ENCODE measurements around the gene CFAP43. TPM values are rescaled to one million over a fixed set of nuclear protein-coding genes. Genes with fewer than 3 reads are reported as not detected.

Gene CFAP43
- total and polyA plus RNA-seq, 4 donors = 0.10 to 0.33 (median 0.15) TPM

DNA sequence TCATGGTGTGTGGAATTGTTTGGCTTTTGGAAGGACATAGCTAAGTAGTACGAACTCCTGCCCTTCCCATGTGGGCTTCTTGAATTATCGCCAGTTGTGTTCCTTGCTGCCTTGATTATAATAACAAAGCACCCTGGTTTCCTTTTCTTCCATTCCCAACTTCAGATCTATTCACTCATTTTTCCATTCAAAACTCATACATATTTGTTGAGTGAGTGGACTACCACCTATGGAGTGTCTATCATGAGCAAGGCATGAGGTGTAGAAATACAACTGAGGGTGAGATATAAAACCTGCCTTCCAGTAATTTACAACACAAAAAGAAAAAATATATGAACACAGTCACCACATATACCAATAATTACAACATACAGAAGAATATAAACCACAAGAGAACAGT is 141.6 kb downstream of the CFAP43 start:
- no peak overlapping the region for H3K27ac ChIP-seq (ENCODE audit: low read depth in 1 of 2, low read length in 2 of 2)
- H3K9ac ChIP-seq (ENCODE audit: low read depth in 1 of 2, low read length in 2 of 2) = no peak overlapping the region
- no peaks in the 10 kb centered on the region for H3K36me3 ChIP-seq (ENCODE audit: control insufficient read depth in 4 of 4, insufficient read depth in 3 of 4, low read depth in 1 of 4, low read length in 3 of 4)
- no peaks in the 10 kb centered on the region for H3K27me3 ChIP-seq (ENCODE audit: control insufficient read depth in 4 of 4, insufficient read depth in 4 of 4, low read length in 3 of 4)
- TF ChIP-seq RXRA (IDR thresholded peaks at IDR 0.05) (no peak), GABPA (IDR thresholded peaks at IDR 0.05 in 1 of 2, conservative IDR thresholded peaks at IDR 0.05 in 1 of 2) (no peak), TAF1 (conservative IDR thresholded peaks at IDR 0.05) (no peak), HNF4G (IDR thresholded peaks at IDR 0.05) (no peak), HNF4A (conservative IDR thresholded peaks at IDR 0.05) (no peak), JUND (IDR thresholded peaks at IDR 0.05) (no peak), CTCF (IDR thresholded peaks at IDR 0.05; ENCODE audit: low read depth, low read length, missing input control) (no peak), EGR1 (IDR thresholded peaks at IDR 0.05; ENCODE audit: low read depth in 2 of 2) (no peak), NR2F2 (IDR thresholded peaks at IDR 0.05) (no peak), MAX (IDR thresholded peaks at IDR 0.05) (no peak), SP1 (IDR thresholded peaks at IDR 0.05) (no peak), YY1 (IDR thresholded peaks at IDR 0.05) (no peak), FOXA2 (IDR thresholded peaks at IDR 0.05) (no peak), FOXA1 (IDR thresholded peaks at IDR 0.05) (no peak)
- TF ChIP-seq, protein P1, sequence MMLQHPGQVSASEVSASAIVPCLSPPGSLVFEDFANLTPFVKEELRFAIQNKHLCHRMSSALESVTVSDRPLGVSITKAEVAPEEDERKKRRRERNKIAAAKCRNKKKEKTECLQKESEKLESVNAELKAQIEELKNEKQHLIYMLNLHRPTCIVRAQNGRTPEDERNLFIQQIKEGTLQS (IDR thresholded peaks at IDR 0.05) = no peak
- TF ChIP-seq, protein P2, sequence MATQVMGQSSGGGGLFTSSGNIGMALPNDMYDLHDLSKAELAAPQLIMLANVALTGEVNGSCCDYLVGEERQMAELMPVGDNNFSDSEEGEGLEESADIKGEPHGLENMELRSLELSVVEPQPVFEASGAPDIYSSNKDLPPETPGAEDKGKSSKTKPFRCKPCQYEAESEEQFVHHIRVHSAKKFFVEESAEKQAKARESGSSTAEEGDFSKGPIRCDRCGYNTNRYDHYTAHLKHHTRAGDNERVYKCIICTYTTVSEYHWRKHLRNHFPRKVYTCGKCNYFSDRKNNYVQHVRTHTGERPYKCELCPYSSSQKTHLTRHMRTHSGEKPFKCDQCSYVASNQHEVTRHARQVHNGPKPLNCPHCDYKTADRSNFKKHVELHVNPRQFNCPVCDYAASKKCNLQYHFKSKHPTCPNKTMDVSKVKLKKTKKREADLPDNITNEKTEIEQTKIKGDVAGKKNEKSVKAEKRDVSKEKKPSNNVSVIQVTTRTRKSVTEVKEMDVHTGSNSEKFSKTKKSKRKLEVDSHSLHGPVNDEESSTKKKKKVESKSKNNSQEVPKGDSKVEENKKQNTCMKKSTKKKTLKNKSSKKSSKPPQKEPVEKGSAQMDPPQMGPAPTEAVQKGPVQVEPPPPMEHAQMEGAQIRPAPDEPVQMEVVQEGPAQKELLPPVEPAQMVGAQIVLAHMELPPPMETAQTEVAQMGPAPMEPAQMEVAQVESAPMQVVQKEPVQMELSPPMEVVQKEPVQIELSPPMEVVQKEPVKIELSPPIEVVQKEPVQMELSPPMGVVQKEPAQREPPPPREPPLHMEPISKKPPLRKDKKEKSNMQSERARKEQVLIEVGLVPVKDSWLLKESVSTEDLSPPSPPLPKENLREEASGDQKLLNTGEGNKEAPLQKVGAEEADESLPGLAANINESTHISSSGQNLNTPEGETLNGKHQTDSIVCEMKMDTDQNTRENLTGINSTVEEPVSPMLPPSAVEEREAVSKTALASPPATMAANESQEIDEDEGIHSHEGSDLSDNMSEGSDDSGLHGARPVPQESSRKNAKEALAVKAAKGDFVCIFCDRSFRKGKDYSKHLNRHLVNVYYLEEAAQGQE (IDR thresholded peaks at IDR 0.05) = no peak
- TF ChIP-seq, protein P3, sequence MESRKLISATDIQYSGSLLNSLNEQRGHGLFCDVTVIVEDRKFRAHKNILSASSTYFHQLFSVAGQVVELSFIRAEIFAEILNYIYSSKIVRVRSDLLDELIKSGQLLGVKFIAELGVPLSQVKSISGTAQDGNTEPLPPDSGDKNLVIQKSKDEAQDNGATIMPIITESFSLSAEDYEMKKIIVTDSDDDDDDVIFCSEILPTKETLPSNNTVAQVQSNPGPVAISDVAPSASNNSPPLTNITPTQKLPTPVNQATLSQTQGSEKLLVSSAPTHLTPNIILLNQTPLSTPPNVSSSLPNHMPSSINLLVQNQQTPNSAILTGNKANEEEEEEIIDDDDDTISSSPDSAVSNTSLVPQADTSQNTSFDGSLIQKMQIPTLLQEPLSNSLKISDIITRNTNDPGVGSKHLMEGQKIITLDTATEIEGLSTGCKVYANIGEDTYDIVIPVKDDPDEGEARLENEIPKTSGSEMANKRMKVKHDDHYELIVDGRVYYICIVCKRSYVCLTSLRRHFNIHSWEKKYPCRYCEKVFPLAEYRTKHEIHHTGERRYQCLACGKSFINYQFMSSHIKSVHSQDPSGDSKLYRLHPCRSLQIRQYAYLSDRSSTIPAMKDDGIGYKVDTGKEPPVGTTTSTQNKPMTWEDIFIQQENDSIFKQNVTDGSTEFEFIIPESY (IDR thresholded peaks at IDR 0.05) = no peak
- H3K9me3 ChIP-seq (ENCODE audit: control insufficient read depth in 4 of 4, low read length in 3 of 4) = no peaks in the 10 kb centered on the region
- no peak overlapping the region for H3K4me3 ChIP-seq (ENCODE audit: low read depth in 1 of 3, low read length in 3 of 3)
- DNase-seq (ENCODE audit: low spot score) = no peak
- H3K4me1 ChIP-seq (ENCODE audit: control insufficient read depth in 4 of 4, insufficient read depth in 4 of 4, low read length in 3 of 4) = no peaks in the 10 kb centered on the region
- 81% methylated on average over 2 of the region's 2 CpGs for WGBS

DNA sequence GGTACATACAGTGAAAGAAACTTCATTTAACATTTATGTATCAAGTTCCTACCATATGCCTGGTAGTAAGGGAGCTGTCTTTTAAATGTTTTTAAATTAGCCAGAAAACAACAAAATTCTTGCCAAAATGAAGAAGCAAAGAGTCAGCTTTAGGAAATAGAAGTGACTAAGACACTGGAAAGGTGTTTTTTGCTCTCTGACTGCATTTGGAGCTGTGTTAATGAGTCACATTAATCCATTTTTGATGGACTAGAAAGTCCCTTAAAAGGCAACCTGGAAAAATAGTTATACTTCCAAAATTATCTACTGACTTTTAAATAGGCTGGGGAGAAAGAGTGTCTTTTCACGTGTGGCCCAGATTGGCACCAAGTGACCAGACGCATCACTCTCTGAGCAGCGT is 142.5 kb downstream of the CFAP43 start:
- no peak overlapping the region for H3K4me3 ChIP-seq (ENCODE audit: low read depth in 1 of 3, low read length in 3 of 3)
- 90% methylated on average over 3 of the region's 3 CpGs for WGBS
- no peak overlapping the region for H3K9ac ChIP-seq (ENCODE audit: low read depth in 1 of 2, low read length in 2 of 2)
- H3K9me3 ChIP-seq (ENCODE audit: control insufficient read depth in 4 of 4, low read length in 3 of 4) = no peaks in the 10 kb centered on the region
- no peak for DNase-seq (ENCODE audit: low spot score)
- no peak overlapping the region for H3K27ac ChIP-seq (ENCODE audit: low read depth in 1 of 2, low read length in 2 of 2)
- H3K4me1 ChIP-seq (ENCODE audit: control insufficient read depth in 4 of 4, insufficient read depth in 4 of 4, low read length in 3 of 4) = no peaks in the 10 kb centered on the region
- no peaks in the 10 kb centered on the region for H3K36me3 ChIP-seq (ENCODE audit: control insufficient read depth in 4 of 4, insufficient read depth in 3 of 4, low read depth in 1 of 4, low read length in 3 of 4)
- TF ChIP-seq EGR1 (IDR thresholded peaks at IDR 0.05; ENCODE audit: low read depth in 2 of 2) (no peak), HNF4A (conservative IDR thresholded peaks at IDR 0.05) (no peak), FOXA2 (IDR thresholded peaks at IDR 0.05) (no peak), JUND (IDR thresholded peaks at IDR 0.05) (no peak), FOXA1 (IDR thresholded peaks at IDR 0.05) (no peak)
- H3K27me3 ChIP-seq (ENCODE audit: control insufficient read depth in 4 of 4, insufficient read depth in 4 of 4, low read length in 3 of 4) = no peaks in the 10 kb centered on the region

Measured in liver (tissue), 9 donors.